ENCODE data around the gene DOK7.
"Not testable (repeated sequence)": the region's sequence is repeated elsewhere in the genome, so short reads cannot be mapped to it uniquely, and the experiment has no call there.

Gene DOK7

DNA sequence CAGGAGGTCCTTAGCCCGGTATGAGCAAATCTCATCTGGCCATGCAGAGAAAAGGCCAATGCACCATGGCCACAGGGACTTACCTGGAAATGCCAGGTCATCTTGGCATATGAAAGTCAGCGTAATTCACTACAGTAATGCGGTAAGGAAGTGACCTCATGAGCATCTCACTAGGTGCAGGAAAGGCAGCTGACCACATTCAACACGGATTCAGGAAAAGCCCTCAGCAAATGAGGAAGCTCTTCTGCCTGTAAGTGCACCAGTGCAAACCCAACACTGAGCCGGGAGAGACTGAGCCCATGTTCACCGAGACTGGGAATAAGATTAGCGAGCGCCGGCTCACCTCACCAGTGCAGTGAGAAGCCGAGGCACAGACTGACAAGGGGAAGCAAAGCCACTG is 45.4 kb downstream of the DOK7 start:
- DNase-seq (ENCODE audit: low read depth) = no peak

DNA sequence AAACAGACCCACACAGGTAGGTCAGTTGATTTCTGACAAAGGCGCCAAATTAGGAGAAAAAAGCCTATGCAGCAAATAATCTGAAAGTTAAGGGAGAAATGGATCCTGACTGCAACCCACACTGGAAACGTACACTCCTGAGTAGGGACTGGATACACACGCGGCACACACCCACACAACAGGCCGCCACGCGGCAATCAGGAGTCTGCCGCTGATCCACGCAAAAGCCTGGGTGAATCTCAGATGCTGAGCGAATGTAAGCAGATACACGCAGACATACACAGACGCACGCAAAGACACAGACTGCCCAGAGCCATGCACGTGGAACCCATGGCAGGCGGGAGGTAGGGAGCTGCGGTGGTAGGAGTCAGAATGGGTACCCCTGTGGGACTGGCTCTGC is 47.4 kb downstream of the DOK7 start:
- DNase-seq (ENCODE audit: low read depth) = no peak

DNA sequence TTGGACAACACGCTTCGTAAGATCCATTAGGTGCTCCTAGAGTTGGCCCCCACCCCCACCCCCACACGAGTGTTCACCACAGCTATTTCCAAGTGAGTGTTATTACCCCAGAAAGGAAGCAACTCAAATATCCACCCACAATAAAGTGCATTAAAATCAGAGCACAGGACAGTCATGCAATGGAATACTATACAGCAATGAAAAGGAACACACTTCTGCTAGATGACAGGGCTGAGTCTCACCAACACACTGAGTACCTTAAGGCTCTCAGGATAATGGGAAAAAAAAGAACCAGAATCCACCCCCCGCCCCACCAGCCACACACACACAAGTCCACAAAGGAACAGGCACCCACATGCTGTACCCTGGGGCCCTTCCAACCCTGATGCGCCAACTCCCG is 48.1 kb downstream of the DOK7 start:
- DNase-seq (ENCODE audit: low read depth) = no peak

- DNase-seq (ENCODE audit: low read depth) = not testable (repeated sequence)
These were observed 48.5 kb downstream of the DOK7 start for GRCh38 chr4:3511601-3512000.

- DNase-seq (ENCODE audit: low read depth) = no peak
These were observed 49.2 kb downstream of the DOK7 start for GRCh38 chr4:3512279-3512678.

- DNase-seq (ENCODE audit: low read depth) = no peak
These were observed 49.6 kb downstream of the DOK7 start for GRCh38 chr4:3512719-3513118.

DNA sequence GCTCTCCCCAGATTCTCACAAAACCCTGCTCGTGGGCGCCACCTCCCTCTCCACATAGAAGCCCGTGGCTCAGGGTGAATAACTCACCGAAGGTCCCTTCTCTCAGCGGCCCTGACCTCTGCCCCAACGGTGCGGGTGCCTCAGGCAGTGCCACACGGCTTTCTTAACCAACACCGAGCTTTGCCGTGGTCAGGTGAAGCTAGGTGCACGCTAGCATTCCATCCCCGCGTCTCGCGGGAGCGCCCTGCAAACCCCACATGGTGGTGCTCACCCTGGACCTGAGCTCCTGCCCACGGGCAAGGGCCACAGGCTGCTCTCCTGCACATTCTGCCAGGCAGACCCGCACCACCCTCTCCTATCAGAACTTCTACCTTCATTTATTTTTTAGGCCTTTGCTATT is 50.7 kb downstream of the DOK7 start:
- DNase-seq (ENCODE audit: low read depth) = no peak

DNA sequence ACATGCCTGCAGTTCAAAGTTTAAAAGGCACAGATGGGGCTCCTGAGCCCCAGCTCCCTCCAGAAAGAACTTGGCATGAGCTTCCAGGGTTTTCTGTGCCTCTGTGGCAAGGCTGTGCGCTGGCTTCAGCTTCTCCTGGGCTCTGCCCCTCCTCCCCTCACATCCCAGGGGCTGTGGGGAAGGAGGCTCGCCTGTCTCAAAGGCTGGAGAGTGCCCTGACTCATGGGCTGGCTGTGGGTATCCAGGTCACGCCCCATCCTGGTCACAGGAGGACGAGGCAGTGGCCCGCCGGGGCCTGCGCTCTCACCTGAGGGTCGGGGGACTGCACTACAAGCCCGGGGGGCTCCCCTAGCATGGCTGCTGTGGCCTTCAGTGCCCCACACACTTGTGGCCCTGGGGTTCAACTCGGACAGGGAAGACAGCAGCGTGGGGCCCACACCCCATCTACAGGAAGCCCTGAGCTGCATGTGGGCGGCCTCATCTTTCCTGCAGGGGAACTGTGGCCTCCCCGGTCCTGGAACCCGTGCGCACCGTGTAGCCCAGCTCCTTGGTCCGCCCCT is 51.2 kb downstream of the DOK7 start:
- DNase-seq (ENCODE audit: low read depth) = no peak

DNA sequence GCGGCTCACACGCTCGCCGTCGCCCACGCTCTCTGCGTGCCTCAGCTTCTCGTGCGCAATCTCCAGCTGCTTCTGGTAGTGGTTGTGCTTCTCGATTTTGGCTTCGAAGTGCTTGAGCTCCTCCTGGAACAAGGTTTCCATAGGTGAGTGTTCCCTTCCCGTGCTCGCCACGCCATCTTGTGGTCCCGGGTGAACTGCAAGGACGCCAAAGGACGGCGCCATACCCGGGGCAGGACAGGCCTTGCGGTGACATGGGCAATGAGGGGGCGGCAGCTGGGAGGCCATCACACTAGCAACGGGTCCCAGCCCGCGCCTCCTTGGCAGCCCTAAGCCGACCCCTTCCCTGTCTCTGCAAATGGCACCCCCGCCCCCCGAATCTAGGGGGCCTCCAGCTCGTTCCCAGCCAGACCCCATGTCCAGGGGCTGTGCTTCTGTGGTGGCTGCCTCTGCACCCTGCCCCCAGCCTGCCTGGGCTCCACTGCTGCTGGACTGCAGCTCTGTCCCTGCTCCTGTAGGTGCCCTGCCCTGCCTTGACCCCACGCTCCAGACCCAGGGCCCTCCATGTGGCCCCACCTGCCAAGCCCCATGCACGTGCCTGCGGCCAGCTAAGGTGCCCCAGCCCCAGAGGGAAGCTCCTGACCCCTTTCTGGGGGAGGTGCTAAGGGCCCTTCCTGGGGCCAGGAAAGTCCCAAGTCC is 51.8 kb downstream of the DOK7 start:
- DNase-seq (ENCODE audit: low read depth) = no peak

DNA sequence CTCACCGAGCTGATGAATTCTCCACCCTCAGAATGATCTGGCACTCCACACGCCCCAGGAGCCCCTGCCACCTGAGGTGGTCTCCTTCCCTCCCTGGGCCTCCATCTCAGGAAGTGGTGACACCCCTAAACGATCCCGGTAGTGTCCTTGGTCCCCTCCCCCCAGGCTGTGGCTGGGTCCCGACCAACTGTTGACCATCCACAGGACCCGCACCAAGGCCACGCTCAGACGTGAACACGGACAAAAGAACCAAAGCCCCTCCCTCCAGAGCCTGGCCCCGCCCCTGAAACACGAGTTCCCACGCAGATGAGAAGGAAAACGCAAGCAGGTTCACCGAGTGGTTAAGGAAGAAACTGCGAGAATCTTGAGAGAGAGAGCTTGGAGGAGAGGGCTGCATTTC is 52.5 kb downstream of the DOK7 start:
- no peak for DNase-seq (ENCODE audit: low read depth)

DNA sequence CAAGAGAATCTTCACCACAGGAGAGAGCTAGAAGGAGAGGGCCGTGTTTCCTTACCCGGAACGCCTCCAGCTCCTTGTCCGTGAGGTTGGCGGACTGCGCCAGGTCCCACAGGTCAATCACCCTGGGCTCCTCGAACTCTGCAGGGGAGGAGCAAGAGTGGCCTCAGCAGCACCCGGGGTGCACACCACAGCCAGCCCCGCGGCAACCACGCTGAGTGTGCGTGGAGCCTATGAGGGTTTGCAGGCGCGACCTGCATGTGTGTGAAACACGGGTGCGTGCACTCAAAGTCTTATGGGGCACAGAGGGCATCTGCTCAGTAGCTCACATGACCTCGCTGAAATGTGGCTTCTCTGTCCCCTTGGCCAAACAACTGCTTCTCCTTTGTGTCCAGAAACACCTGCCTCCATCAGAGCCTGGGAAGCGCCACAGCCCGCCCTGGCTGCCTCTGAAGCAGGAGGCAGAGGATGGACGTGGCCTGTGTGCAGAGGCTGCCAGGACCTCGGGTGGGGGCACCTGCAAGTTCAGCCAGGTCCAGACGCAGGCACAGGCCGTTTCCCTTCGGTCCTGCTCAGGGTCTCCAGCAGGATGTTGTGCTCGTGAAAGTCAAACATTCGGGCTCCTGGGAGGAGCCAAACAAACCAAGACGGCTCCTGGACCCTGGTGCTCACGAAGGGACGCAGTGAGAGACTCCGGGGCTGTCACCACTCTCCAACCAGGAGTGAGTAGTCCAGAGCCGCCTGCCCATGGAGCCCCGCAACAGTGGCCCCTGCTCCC is 53.1 kb downstream of the DOK7 start:
- no peak for DNase-seq (ENCODE audit: low read depth)

GRCh38 chr4:3516836-3517730 is 54.0 kb downstream of the DOK7 start:
- no peak for DNase-seq (ENCODE audit: low read depth)

- DNase-seq (ENCODE audit: low read depth) = no peak
These were observed 54.8 kb downstream of the DOK7 start for GRCh38 chr4:3517731-3518510.

GRCh38 chr4:3518511-3518880 is 55.4 kb downstream of the DOK7 start:
- DNase-seq (ENCODE audit: low read depth) = no peak

- no peak for DNase-seq (ENCODE audit: low read depth)
These were observed 55.8 kb downstream of the DOK7 start for GRCh38 chr4:3518941-3519340.

DNA sequence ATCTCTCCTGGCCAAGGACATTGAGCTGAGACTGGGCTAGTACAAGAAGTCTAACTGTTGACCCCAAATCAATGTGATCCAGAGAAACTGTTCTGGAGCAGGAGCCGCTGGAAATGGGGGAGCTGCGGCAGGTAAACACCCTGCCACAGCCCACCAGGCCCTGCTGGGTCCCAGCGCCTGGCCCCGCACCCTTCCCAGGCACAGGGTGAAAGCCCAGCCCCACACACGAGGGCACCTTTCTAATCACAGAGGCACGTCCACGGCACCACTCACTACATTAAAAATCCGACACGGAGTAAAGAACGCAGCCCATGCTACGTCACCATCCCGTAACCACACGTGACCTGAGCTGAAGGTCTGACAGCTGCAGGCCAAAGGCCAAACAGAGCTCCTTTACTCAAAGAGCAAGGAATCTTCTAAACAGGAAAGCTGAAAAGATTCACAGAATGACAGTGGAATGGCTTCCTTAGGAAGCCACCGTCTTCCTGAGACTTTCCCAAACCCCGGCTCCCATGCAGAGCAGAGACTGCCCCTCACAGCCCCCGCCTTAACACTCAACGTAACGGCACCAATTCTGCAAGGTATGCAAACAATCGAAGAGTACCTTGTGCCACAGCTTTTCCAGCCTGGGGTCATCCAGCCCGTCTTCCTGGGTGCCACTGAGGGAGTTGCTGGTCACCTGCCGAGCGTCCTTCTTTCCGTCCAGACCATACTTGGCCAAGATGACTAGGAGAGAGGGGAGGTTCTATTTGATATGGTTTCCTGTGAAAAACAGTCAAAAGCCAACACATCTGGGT is 56.6 kb downstream of the DOK7 start:
- no peak for DNase-seq (ENCODE audit: low read depth)

DNA sequence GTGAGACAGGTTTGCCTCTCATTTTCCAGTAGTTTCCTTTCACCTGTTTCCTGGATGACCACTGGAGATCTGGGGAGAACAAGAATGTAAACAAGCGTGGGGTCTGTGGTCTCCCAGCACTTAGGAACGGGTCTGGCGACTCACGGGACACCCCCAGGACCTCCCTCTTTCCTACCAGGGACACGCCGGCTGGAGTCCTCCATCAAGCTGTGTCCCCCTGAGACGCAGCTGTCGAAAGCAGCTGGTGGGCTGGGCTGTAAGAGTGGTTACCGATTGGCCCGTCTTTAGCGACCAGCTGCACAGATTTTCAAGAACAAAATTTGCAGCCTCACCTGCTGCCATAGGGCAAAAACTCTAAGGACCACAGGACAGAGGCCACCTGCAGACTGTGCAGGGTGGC is 57.2 kb downstream of the DOK7 start:
- no peak for DNase-seq (ENCODE audit: low read depth)

DNA sequence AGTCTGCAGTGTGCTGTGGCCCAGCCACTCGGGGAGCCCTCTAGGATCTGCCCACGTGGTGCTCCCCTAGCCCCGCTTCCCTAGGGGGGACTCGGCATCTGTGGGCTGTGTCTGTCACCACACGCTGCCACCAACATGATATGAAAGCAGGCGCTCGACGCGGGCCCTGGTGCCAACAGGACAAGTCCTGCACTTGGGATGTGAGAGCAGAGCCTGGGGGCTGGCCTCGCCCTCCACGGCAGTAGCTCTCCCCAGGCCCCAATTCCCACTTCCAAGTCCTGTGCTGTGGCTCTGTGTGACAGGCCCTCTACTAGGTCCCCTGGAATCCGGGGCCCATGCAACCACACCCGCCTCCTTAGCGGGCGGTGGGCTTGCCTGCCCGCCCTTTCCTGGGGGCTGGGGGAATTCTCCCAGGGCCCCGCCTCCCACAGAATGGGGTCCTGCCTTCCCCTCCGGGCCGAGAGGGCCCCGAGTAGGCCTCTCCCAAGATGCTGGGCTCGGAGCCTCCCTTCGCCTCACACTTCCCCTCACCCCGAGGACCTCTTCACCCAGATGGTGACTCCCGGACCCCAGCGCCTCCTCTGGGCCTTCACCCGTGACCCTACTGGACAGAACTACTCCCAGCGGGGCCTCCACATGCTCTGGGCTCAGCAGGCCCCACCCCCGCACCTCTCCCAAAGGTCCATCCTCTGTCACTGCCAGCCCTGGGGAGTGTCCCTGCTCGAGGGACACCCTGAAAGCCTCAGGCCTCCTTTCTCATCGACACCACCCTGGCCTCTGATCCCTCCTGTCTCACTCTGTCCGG is 57.9 kb downstream of the DOK7 start:
- no peak for DNase-seq (ENCODE audit: low read depth)

DNA sequence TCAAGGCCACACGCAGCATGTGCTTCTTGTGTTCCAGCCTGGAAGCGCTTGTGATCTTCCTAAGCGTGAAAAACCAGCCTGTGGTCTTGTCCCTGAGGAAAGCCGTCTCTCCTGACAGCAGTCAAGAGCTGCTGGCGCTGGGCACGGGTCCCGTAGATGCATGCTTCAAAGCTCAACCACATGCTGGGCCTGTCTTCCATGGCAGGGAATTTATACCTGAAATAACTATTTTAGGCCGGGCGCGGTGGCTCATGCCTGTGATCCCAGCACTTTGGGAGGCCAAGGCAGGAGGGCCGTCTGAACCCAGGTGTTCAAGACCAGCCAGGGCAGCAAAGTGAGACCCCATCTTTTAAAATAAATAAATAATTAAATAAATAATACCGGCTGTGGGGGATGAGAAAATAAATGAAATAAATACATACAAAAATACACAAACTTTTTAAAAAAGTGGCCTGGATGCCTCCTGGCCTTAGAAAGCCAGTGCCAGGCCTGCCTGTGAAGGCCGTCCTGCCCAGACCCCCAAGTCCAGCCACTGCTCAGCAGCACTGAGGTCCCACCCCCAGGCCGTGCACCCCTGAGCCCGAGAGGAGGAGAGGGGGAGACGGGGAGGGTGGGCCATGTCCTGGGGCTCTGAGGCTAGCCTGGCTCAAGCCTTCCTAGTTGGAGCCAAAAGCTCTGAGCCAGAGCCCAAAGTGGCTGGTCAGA is 58.7 kb downstream of the DOK7 start:
- DNase-seq (ENCODE audit: low read depth) = no peak

DNA sequence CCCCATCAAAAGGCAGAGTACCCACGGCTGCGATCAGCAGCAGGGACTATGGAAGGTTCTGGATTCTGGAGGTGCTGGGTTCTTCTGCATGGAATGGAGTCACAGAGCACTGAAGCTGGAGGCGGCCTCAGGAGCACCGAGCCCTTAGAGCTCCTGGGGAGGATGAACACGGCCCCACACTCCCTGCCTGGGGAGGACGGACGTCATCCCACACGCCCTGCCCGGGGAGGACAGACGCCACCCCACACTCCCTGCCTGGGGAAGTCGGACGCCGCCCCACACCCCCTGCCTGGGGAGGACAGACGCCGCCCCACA is 59.2 kb downstream of the DOK7 start:
- no peak for DNase-seq (ENCODE audit: low read depth)

Data from GM04503 (cell line).